Fibroblast of pulmonary artery (primary cell): ENCODE data around the gene CACNA1F.

Source experiments
- DNase-seq: peaks from one replicate; pipeline ENCODE4 v3.0.0-alpha.2; 2010; ENCODE audit warnings: low read depth
- H3K4me3 ChIP-seq: replicated peaks from 2 replicates; pipeline ENCODE4 v1.5.1; 2011; ENCODE audit warnings: low read depth, mild to moderate bottlenecking, control low read depth, low read length, moderate library complexity
- CTCF ChIP-seq: IDR thresholded peaks from 2 replicates; pipeline ENCODE4 v1.5.1; 2011; ENCODE audit warnings: mild to moderate bottlenecking, control low read depth, low read length, inconsistent platforms; ENCODE audit errors: missing control alignments

Gene CACNA1F

GRCh38 chrX:49155243-49155899, 77.8 kb downstream of the CACNA1F start:
- peak overlapping the region; percentile 56 for H3K4me3 ChIP-seq
- peak; percentile 69 for DNase-seq
- TF ChIP-seq CTCF, result no peak
